Fibroblast of skin of right quadriceps (primary cell): ENCODE results near the gene NRBF2.
"Not testable (repeated sequence)": the region's sequence is repeated elsewhere in the genome, so short reads cannot be mapped to it uniquely, and the experiment has no call there.

Source experiments
- DNase-seq: peaks from one replicate; pipeline ENCODE4 v3.0.0-alpha.2; 2013

Gene NRBF2

GRCh38 chr10:63119041-63119440, 14.1 kb upstream of the NRBF2 start:
- no peak for DNase-seq

GRCh38 chr10:63120554-63120953, 12.6 kb upstream of the NRBF2 start:
- peak; percentile 99 for DNase-seq

GRCh38 chr10:63123727-63124362, 9.3 kb upstream of the NRBF2 start:
- no peak for DNase-seq

- no peak for DNase-seq
Observed at GRCh38 chr10:63125459-63125858, 7.7 kb upstream of the NRBF2 start.

- DNase-seq: peak; percentile 71
Observed at GRCh38 chr10:63128443-63128842, 4.7 kb upstream of the NRBF2 start.

- DNase-seq: peak; percentile 43
Observed at GRCh38 chr10:63129888-63130287, 3.2 kb upstream of the NRBF2 start.

GRCh38 chr10:63132651-63133055, 475 bp upstream of the NRBF2 start:
- no peak for DNase-seq

GRCh38 chr10:63133821-63134557, 861 bp downstream of the NRBF2 start:
- peak; percentile 29 for DNase-seq

- DNase-seq: no peak
Observed at GRCh38 chr10:63137306-63137705, 4.2 kb downstream of the NRBF2 start.

- no peak for DNase-seq
Observed at GRCh38 chr10:63140077-63140476, 6.9 kb downstream of the NRBF2 start.

GRCh38 chr10:63142136-63142535, 9.0 kb downstream of the NRBF2 start:
- no peak for DNase-seq

GRCh38 chr10:63143987-63144386, 10.9 kb downstream of the NRBF2 start:
- no peak for DNase-seq

GRCh38 chr10:63145782-63146181, 12.7 kb downstream of the NRBF2 start:
- peak; percentile 37 for DNase-seq

- no peak for DNase-seq
Observed at GRCh38 chr10:63146503-63146902, 13.4 kb downstream of the NRBF2 start.

GRCh38 chr10:63150745-63151144, 17.6 kb downstream of the NRBF2 start:
- no peak for DNase-seq

GRCh38 chr10:63153868-63154545, 20.9 kb downstream of the NRBF2 start:
- DNase-seq: not testable (repeated sequence)

GRCh38 chr10:63154546-63155387, 21.6 kb downstream of the NRBF2 start:
- no peak for DNase-seq

GRCh38 chr10:63155388-63156020, 22.4 kb downstream of the NRBF2 start:
- no peak for DNase-seq

GRCh38 chr10:63156236-63156635, 23.1 kb downstream of the NRBF2 start:
- DNase-seq: peak; percentile 30

- peak; percentile 85 for DNase-seq
Observed at GRCh38 chr10:63157845-63158624, 24.9 kb downstream of the NRBF2 start.

GRCh38 chr10:63161592-63161991, 28.5 kb downstream of the NRBF2 start:
- DNase-seq: no peak

- DNase-seq: no peak
Observed at GRCh38 chr10:63164166-63164623, 31.1 kb downstream of the NRBF2 start.
